Globus pallidus (tissue), 1 donor: ENCODE measurements around the gene MEGF10.
A peak's percentile ranks its signal among the peaks of the same experiment; 100 is the strongest.

Source experiments
- DNase-seq: peaks from one replicate; pipeline ENCODE4 v3.0.0-alpha.2; 2015; ENCODE audit warnings: low spot score

MEGF10 gene

GRCh38 chr5:127326976-127327755 is 36.6 kb downstream of the MEGF10 start:
- no peak for DNase-seq

- DNase-seq: no peak
Measured at GRCh38 chr5:127330116-127330515, 39.5 kb downstream of the MEGF10 start.

- no peak for DNase-seq
Measured at GRCh38 chr5:127331890-127332649, 41.5 kb downstream of the MEGF10 start.

- DNase-seq: peak; percentile 43
Measured at GRCh38 chr5:127333483-127333882, 42.9 kb downstream of the MEGF10 start.

- no peak for DNase-seq
Measured at GRCh38 chr5:127335381-127335780, 44.8 kb downstream of the MEGF10 start.

- DNase-seq: peak; percentile 80
Measured at GRCh38 chr5:127337876-127338275, 47.3 kb downstream of the MEGF10 start.

GRCh38 chr5:127338501-127338900 is 47.9 kb downstream of the MEGF10 start:
- DNase-seq: peak; percentile 42

GRCh38 chr5:127340606-127341005 is 50.0 kb downstream of the MEGF10 start:
- DNase-seq: no peak

GRCh38 chr5:127342364-127342763 is 51.8 kb downstream of the MEGF10 start:
- DNase-seq: no peak

- DNase-seq: no peak
Measured at GRCh38 chr5:127343313-127343712, 52.7 kb downstream of the MEGF10 start.

GRCh38 chr5:127343866-127344265 is 53.3 kb downstream of the MEGF10 start:
- no peak for DNase-seq

GRCh38 chr5:127344931-127345330 is 54.3 kb downstream of the MEGF10 start:
- DNase-seq: no peak

GRCh38 chr5:127351418-127351817 is 60.8 kb downstream of the MEGF10 start:
- no peak for DNase-seq

- no peak for DNase-seq
Measured at GRCh38 chr5:127352068-127352467, 61.5 kb downstream of the MEGF10 start.

- peak; percentile 82 for DNase-seq
Measured at GRCh38 chr5:127353327-127353726, 62.7 kb downstream of the MEGF10 start.

- no peak for DNase-seq
Measured at GRCh38 chr5:127353796-127354195, 63.2 kb downstream of the MEGF10 start.

GRCh38 chr5:127355337-127355736 is 64.7 kb downstream of the MEGF10 start:
- no peak for DNase-seq

GRCh38 chr5:127358284-127358683 is 67.7 kb downstream of the MEGF10 start:
- no peak for DNase-seq

GRCh38 chr5:127358740-127359139 is 68.1 kb downstream of the MEGF10 start:
- peak; percentile 63 for DNase-seq

GRCh38 chr5:127359502-127359901 is 68.9 kb downstream of the MEGF10 start:
- DNase-seq: no peak

GRCh38 chr5:127363403-127363802 is 72.8 kb downstream of the MEGF10 start:
- no peak for DNase-seq

- no peak for DNase-seq
Measured at GRCh38 chr5:127367029-127367428, 76.4 kb downstream of the MEGF10 start.

GRCh38 chr5:127367946-127368465 is 77.4 kb downstream of the MEGF10 start:
- DNase-seq: no peak
